NCI-H146 treated with DMSO at 0.1 percent for 48 hours (cell line): Measurements from ENCODE around the gene ZBED4.
"Not testable (repeated sequence)": the region's sequence is repeated elsewhere in the genome, so short reads cannot be mapped to it uniquely, and the experiment has no call there.

Experiments used
- DNase-seq: peaks from one replicate; lab custom pipeline; 2025; ENCODE audit not compliant: unreplicated experiment; lab: John Stamatoyannopoulos, UW

Gene ZBED4

GRCh38 chr22:49852898-49853894, at the start of gene ZBED4:
ZBED4 (plus strand) TSS chr22:49853844; CDS start chr22:49883663, 29,819 bp downstream.
- DNase-seq, result peak; percentile 66

GRCh38 chr22:49807129-49807528, 46.5 kb upstream of the ZBED4 start:
- no peak for DNase-seq

DNA sequence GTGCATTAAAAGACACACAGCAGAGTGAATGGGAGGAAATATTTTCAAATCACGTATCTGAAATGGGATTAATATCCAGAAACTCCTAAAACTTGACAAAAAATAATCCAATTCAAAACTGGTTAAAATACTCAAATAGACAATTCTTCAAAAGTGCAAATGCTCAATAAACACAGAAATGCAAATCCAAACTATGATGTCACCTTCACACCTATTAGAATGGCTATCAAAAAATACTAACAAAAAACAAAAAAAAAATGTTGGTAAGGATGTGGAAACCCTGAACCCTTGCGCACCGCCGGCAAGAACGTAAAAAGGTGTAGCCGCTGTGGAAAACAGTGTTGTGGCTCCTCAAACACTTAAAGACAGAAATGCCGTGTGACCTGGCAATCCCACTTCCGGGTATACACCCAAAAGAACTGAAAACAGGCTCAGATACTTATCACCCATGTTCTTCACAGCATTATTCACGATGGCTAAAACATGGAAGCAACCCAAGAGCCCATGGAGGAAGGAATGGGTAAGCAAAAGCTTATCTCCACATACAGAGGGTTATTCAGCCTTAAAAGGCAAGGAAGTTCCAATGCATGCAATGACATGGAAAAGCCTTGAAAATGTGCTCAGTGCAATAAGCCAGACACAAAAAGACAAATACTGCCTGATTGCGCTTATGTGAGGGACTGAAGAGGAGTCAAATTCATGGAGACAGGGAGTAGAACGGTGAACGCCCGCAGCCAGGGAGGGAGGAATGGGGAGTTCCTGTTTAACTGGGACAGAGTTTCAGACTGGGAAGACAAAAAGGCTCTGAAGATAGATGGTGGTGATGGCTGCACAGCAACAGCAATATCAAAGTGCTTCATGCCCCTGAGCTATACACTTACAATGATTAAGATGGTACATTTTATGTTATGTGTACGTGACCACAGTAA, 45.6 kb upstream of the ZBED4 start:
- no peak for DNase-seq

DNA sequence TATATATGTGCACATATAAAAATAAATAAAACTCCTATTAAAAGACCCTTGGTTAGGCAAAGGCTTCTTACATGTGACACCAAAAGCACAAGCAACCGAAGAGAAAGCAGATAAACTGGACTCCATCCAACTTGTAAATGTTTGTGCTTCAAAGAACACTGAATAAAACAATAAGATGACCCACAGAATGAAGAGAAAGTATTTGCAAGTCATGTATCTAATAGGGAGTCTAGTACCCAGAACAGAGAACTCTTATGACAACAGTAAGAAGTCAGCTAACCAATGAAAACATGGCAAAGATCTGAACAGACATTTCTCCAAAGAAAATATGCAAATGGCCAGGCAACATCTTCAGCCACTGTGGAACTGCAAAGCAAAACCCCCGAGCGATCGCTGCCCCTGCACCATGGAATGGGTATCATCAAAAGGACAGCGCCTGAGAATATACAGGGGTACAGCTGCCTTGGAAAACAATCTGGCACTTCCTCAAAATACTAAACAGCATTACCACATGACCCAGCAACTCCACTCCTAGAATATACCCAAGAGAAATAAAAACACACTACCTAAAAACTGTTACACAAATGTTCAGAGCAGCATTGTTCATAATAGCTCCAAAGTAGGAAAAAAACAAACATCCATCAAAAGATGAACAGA, 43.2 kb upstream of the ZBED4 start:
- no peak for DNase-seq

DNA sequence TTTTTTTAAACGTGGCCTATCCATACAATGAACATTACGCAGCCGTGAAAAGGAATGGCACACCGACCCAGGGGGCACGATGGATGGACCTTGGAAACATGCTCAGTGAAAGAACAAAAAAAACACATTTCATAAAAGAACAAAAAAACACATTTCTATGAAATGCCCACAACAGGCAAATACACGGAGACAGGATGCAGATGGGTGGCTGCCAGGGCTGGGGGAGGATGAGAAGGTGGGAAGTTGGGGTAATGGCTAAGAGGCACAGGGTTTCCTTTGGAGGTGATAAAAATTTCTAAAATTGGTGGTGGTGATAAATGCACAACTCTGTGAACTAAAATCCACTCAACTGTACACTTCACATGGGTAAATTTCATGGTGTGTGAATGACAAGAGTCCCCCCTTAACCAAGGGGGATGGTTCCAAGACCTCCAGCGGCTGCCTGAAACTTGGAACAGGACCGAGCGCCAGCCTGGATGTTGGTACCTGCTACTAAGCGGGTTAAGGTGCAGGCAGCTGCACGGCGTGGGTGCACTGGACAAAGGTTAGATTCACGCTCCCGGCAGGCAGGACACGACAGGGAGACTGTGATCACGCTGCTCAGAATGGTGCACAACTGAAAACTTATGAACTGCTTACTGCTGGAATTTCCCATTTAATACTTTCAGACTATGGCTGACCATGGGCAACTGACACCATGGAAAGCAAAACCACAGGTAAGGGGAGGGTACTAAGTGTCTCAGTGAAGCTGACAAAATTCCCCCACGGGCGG, 42.4 kb upstream of the ZBED4 start:
- DNase-seq, result no peak

- DNase-seq, result no peak
Observed at GRCh38 chr22:49812838-49813237, 40.8 kb upstream of the ZBED4 start.

- no peak for DNase-seq
Observed at GRCh38 chr22:49814164-49814686, 39.4 kb upstream of the ZBED4 start.

DNA sequence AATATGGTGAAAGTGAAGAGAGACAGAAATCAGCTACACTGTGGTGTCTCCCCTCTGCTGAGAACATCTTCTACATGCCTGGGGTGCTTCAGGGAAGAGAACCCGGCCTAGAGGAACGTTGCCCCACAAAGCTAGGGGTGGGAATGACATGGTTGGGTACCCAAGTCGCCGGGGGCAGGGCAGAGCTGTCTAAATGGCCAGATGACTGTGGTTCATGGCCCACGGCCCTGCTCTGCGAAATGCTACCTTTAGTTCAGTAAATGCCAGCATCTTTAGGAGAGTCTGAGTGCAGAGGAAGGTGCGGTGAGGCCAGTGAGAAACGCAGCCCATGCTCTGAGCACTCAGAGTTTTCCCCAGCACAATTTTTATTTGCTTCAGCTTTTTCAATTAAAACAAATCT, 38.8 kb upstream of the ZBED4 start:
- DNase-seq, result no peak

DNA sequence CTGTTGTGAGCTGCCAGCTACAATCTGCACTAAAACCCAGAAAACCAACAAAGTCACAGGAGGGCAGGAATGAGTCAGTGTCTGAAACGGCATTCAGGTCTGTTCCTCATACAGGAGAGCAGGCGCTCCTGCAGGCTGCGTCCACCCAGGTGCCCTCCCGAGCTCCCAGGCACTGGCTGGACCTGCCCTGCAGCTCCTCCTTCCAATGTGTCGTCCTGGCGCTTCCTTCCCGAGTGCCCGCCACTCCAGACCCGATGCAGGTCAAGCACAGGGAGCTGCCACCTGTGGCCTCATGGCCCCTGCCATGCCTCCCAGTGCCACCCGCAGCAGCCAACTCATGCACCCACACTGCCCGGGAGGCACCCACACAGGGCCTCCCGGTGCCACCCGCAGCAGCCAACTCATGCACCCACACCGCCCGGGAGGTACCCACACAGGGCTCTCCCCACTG, 38.0 kb upstream of the ZBED4 start:
- no peak for DNase-seq

GRCh38 chr22:49817359-49817758, 36.3 kb upstream of the ZBED4 start:
- DNase-seq, result no peak

GRCh38 chr22:49820984-49821383, 32.7 kb upstream of the ZBED4 start:
- no peak for DNase-seq

GRCh38 chr22:49821741-49822140, 31.9 kb upstream of the ZBED4 start:
- not testable (repeated sequence) for DNase-seq

- DNase-seq, result no peak
Observed at GRCh38 chr22:49823289-49824045, 30.2 kb upstream of the ZBED4 start.

- DNase-seq, result no peak
Observed at GRCh38 chr22:49824185-49824925, 29.3 kb upstream of the ZBED4 start.

DNA sequence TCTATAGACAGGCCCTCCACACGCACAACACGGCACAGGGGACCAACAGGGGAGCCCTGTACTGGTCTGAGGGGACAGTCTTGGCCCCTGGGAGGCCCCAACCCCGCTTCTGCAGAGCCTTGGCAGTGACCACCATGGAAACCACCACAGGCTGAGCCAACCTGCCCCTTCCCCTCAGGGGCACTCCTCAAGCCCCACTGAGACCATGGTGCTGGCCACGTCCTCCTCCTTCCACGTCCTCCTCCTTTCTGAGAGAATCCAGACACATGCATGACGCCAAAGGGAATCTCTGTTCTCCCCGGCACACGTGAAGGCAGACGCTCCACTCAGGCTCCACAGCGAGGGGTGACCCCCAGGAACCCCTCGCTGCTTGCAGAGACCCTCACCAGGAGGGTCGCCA, 28.7 kb upstream of the ZBED4 start:
- DNase-seq, result no peak

GRCh38 chr22:49825436-49825835, 28.2 kb upstream of the ZBED4 start:
- no peak for DNase-seq

- no peak for DNase-seq
Observed at GRCh38 chr22:49825944-49826602, 27.6 kb upstream of the ZBED4 start.
